Mammary epithelial cell (primary cell): ENCODE results near the gene P2RX1.

Experiments
- CTCF ChIP-seq, 2 donors: IDR thresholded peaks in 1 of 2; conservative IDR thresholded peaks in 1 of 2; 2 replicates each; pipeline ENCODE4 v1.5.1; 2011 to 2012; ENCODE audit warnings: inconsistent platforms in 2 of 2, low read length in 2 of 2, mild to moderate bottlenecking in 2 of 2, control low read depth in 1 of 2, low read depth in 1 of 2; ENCODE audit not compliant: insufficient read depth in 1 of 2; ENCODE audit errors: extremely low read depth in 1 of 2
- EZH2 ChIP-seq: IDR thresholded peaks from 2 replicates; pipeline ENCODE4 v1.6.1; 2012; ENCODE audit warnings: low read length, inconsistent platforms, borderline replicate concordance

GRCh38 chr17:3959921-3960601 lies 43.8 kb upstream of the P2RX1 start:
- no peak for TF ChIP-seq CTCF (conservative IDR thresholded peaks at IDR 0.05 in 1 of 2, IDR thresholded peaks at IDR 0.05 in 1 of 2; ENCODE audit: extremely low read depth in 1 of 2, insufficient read depth in 1 of 2, low read depth in 1 of 2, low read length in 2 of 2)
- TF ChIP-seq EZH2: no peak
